Measurements from ENCODE around the gene POLRMT. TPM values are rescaled to one million over a fixed set of nuclear protein-coding genes. Genes with fewer than 3 reads are reported as not detected.
"Not testable (repeated sequence)": the region's sequence is repeated elsewhere in the genome, so short reads cannot be mapped to it uniquely, and the experiment has no call there.

Gene POLRMT
- total RNA-seq, 1 donor from 2014 or later = 45.3 TPM

GRCh38 chr19:607301-608154 is 25.8 kb downstream of the POLRMT start:
- TF ChIP-seq, protein P1, sequence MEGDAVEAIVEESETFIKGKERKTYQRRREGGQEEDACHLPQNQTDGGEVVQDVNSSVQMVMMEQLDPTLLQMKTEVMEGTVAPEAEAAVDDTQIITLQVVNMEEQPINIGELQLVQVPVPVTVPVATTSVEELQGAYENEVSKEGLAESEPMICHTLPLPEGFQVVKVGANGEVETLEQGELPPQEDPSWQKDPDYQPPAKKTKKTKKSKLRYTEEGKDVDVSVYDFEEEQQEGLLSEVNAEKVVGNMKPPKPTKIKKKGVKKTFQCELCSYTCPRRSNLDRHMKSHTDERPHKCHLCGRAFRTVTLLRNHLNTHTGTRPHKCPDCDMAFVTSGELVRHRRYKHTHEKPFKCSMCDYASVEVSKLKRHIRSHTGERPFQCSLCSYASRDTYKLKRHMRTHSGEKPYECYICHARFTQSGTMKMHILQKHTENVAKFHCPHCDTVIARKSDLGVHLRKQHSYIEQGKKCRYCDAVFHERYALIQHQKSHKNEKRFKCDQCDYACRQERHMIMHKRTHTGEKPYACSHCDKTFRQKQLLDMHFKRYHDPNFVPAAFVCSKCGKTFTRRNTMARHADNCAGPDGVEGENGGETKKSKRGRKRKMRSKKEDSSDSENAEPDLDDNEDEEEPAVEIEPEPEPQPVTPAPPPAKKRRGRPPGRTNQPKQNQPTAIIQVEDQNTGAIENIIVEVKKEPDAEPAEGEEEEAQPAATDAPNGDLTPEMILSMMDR (IDR thresholded peaks at IDR 0.05; ENCODE audit: insufficient read depth, low read depth, low read length) = no peak
- TF ChIP-seq EZH2 (IDR thresholded peaks at IDR 0.05; ENCODE audit: insufficient read depth, low read length) = no peak
- Mint-ChIP-seq H3K4me3 (ENCODE audit: unreplicated experiment) (no peak overlapping the region), H3K27ac (ENCODE audit: unreplicated experiment) (no peak overlapping the region), H3K36me3 (ENCODE audit: low read depth, unreplicated experiment) (peaks cover under 1% of the 10 kb centered on the region), H3K4me1 (ENCODE audit: low read depth, unreplicated experiment) (peaks cover 3% of the 10 kb centered on the region), H3K9me3 (ENCODE audit: unreplicated experiment) (no peaks in the 10 kb centered on the region), H3K27me3 (ENCODE audit: low read depth, unreplicated experiment) (no peaks in the 10 kb centered on the region)
- no peaks in the 10 kb centered on the region for H3K36me3 ChIP-seq (ENCODE audit: insufficient read depth, low read length)
- no peak overlapping the region for H3K9ac ChIP-seq (ENCODE audit: low read length)
- no peaks in the 10 kb centered on the region for H3K27me3 ChIP-seq (ENCODE audit: insufficient read depth, low read length)
- H3K4me1 ChIP-seq (ENCODE audit: insufficient read depth, low read length) = peaks cover 19% of the 10 kb centered on the region
- H3K9me3 ChIP-seq (ENCODE audit: insufficient read depth, low read depth, low read length) = no peaks in the 10 kb centered on the region
- no peak for FAIRE-seq
- DNase-seq (ENCODE audit: low read depth) = no peak
- no peak overlapping the region for H3K27ac ChIP-seq (ENCODE audit: low read depth, low read length)
- no peaks in the 10 kb centered on the region for H4K20me1 ChIP-seq (ENCODE audit: insufficient read depth, low read length)
- no peak overlapping the region for H3K4me2 ChIP-seq (ENCODE audit: low read length)
- H2AFZ ChIP-seq (ENCODE audit: low read depth, low read length) = no peak overlapping the region
- H3K4me3 ChIP-seq (ENCODE audit: insufficient read depth, low read depth, low read length) = no peak overlapping the region
- H3K79me2 ChIP-seq (ENCODE audit: insufficient read depth, low read length) = no peaks in the 10 kb centered on the region

- FAIRE-seq; H3K79me2 ChIP-seq (ENCODE audit: insufficient read depth, low read length); H3K4me3 ChIP-seq (ENCODE audit: insufficient read depth, low read depth, low read length); H3K4me2 ChIP-seq (ENCODE audit: low read length); H3K27me3 ChIP-seq (ENCODE audit: insufficient read depth, low read length); H3K27me3 Mint-ChIP-seq (ENCODE audit: low read depth, unreplicated experiment); H3K36me3 Mint-ChIP-seq (ENCODE audit: low read depth, unreplicated experiment); H3K9me3 ChIP-seq (ENCODE audit: insufficient read depth, low read depth, low read length); H3K27ac ChIP-seq (ENCODE audit: low read depth, low read length); H3K4me1 ChIP-seq (ENCODE audit: insufficient read depth, low read length); H3K9me3 Mint-ChIP-seq (ENCODE audit: unreplicated experiment); H3K36me3 ChIP-seq (ENCODE audit: insufficient read depth, low read length); H4K20me1 ChIP-seq (ENCODE audit: insufficient read depth, low read length); H2AFZ ChIP-seq (ENCODE audit: low read depth, low read length); H3K27ac Mint-ChIP-seq (ENCODE audit: unreplicated experiment); H3K9ac ChIP-seq (ENCODE audit: low read length); H3K4me3 Mint-ChIP-seq (ENCODE audit: unreplicated experiment); DNase-seq (ENCODE audit: low read depth); H3K4me1 Mint-ChIP-seq (ENCODE audit: low read depth, unreplicated experiment): not testable (repeated sequence)
Observed at GRCh38 chr19:605061-605971, 28.0 kb downstream of the POLRMT start.

DNA sequence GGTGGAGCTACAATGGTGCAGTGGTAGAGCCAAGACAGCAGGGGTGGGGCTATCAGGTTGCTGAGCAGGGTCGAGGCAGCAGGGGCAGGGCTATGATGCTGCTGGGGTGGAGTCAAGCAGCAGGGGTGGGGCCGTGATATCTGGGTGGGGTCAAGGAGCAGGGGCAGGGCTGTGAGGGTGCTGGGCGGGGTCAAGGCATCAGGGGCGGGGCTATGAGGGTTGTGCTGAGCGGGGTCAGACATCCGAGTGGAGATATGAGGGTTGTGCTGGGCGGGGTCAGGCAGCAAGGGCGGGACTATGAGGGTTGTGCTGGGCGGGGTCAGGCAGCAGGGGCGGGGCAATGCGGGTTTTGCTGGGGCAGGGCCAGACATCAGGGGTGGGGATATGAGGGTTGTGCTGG is 29.0 kb downstream of the POLRMT start:
- TF ChIP-seq EZH2 (IDR thresholded peaks at IDR 0.05; ENCODE audit: insufficient read depth, low read length) = no peak
- TF ChIP-seq, protein P1 (IDR thresholded peaks at IDR 0.05; ENCODE audit: insufficient read depth, low read depth, low read length) = no peak
- H3K36me3 Mint-ChIP-seq (ENCODE audit: low read depth, unreplicated experiment) = peaks cover 6% of the 10 kb centered on the region
- H3K27ac ChIP-seq (ENCODE audit: low read depth, low read length) = no peak overlapping the region

DNA sequence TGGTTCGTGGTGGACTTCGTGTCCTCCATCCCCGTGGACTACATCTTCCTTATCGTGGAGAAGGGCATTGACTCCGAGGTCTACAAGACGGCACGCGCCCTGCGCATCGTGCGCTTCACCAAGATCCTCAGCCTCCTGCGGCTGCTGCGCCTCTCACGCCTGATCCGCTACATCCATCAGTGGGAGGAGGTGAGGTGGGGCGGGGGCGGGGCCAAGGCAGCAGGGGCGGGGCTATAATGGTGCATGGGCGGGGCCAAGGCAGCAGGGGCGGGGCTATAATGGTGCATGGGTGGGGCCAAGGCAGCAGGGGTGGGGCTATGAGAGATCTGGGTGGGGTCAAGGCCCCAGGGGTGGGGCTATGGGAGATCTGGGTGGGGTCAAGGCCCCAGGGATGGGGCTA is 29.6 kb downstream of the POLRMT start:
- not testable (repeated sequence) for H3K9me3 ChIP-seq (ENCODE audit: insufficient read depth, low read depth, low read length); H3K79me2 ChIP-seq (ENCODE audit: insufficient read depth, low read length); H3K9ac ChIP-seq (ENCODE audit: low read length); FAIRE-seq; H3K27ac ChIP-seq (ENCODE audit: low read depth, low read length); DNase-seq (ENCODE audit: low read depth); H3K4me3 Mint-ChIP-seq (ENCODE audit: unreplicated experiment); H3K4me3 ChIP-seq (ENCODE audit: insufficient read depth, low read depth, low read length); H3K4me1 Mint-ChIP-seq (ENCODE audit: low read depth, unreplicated experiment); H3K4me1 ChIP-seq (ENCODE audit: insufficient read depth, low read length); H3K27me3 ChIP-seq (ENCODE audit: insufficient read depth, low read length); H4K20me1 ChIP-seq (ENCODE audit: insufficient read depth, low read length); H3K27me3 Mint-ChIP-seq (ENCODE audit: low read depth, unreplicated experiment); H3K36me3 Mint-ChIP-seq (ENCODE audit: low read depth, unreplicated experiment); H3K9me3 Mint-ChIP-seq (ENCODE audit: unreplicated experiment); H3K4me2 ChIP-seq (ENCODE audit: low read length); H2AFZ ChIP-seq (ENCODE audit: low read depth, low read length); H3K36me3 ChIP-seq (ENCODE audit: insufficient read depth, low read length)
- peak overlapping the region; percentile 26 for H3K27ac Mint-ChIP-seq (ENCODE audit: unreplicated experiment)

More for the DNA sequence above, 29.0 kb downstream of the POLRMT start:
- DNase-seq (ENCODE audit: low read depth) (no peak), FAIRE-seq (no peak)
- no peak overlapping the region for H3K4me2 ChIP-seq (ENCODE audit: low read length)
- no peaks in the 10 kb centered on the region for H4K20me1 ChIP-seq (ENCODE audit: insufficient read depth, low read length)
- Mint-ChIP-seq H3K4me3 (ENCODE audit: unreplicated experiment) (no peak overlapping the region), H3K27ac (ENCODE audit: unreplicated experiment) (no peak overlapping the region), H3K9me3 (ENCODE audit: unreplicated experiment) (peaks cover 8% of the 10 kb centered on the region), H3K27me3 (ENCODE audit: low read depth, unreplicated experiment) (no peaks in the 10 kb centered on the region), H3K4me1 (ENCODE audit: low read depth, unreplicated experiment) (no peaks in the 10 kb centered on the region)
- no peak overlapping the region for H3K4me3 ChIP-seq (ENCODE audit: insufficient read depth, low read depth, low read length)
- no peaks in the 10 kb centered on the region for H3K36me3 ChIP-seq (ENCODE audit: insufficient read depth, low read length)
- no peaks in the 10 kb centered on the region for H3K9me3 ChIP-seq (ENCODE audit: insufficient read depth, low read depth, low read length)
- H2AFZ ChIP-seq (ENCODE audit: low read depth, low read length) = no peak overlapping the region
- no peaks in the 10 kb centered on the region for H3K4me1 ChIP-seq (ENCODE audit: insufficient read depth, low read length)
- no peak overlapping the region for H3K9ac ChIP-seq (ENCODE audit: low read length)
- H3K27me3 ChIP-seq (ENCODE audit: insufficient read depth, low read length) = no peaks in the 10 kb centered on the region
- H3K79me2 ChIP-seq (ENCODE audit: insufficient read depth, low read length) = no peaks in the 10 kb centered on the region

Measured in astrocyte (in vitro differentiated cells and primary cell).